ENCODE results near the gene DUS2.
A peak's percentile ranks its signal among the peaks of the same experiment; 100 is the strongest.

The DUS2 gene

DNA sequence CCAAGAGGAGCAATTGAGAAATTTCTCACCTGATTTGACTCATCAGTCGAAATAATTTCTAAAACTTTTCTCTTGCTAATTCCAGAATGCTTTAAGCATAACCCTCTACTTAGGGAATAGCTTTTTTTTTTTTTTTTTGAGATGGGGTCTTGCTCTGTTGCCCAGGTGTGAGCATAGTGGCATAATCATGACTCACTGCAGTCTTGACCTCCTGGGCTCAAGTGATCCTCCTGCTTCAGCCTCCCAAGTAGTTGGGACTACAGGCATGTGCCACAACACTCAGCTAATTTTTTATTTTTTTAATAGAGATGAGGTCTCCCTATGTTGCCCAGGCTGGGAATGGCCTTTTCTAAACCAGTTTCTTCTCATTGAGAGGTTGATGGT lies 48.4 kb downstream of the DUS2 start:
- Histone ChIP-seq H3K9me3 (ENCODE audit: control insufficient read depth, insufficient read depth, low read depth, low read length) (no peaks in the 10 kb centered on the region), H3K36me3 (ENCODE audit: control insufficient read depth in 2 of 2, insufficient read depth in 1 of 2, low read length in 2 of 2) (peaks cover 3 to 80% of the 10 kb centered on the region in 2 experiments; a peak in 2 of 3 replicates), H3K27ac (ENCODE audit: extremely low read depth, low read depth, low read length) (no peak overlapping the region), H3K4me1 (ENCODE audit: control insufficient read depth, insufficient read depth, low read length) (peaks cover 5% of the 10 kb centered on the region; the same call in 1 of the 2 replicates), H3K4me3 (ENCODE audit: low read depth, low read length) (no peak overlapping the region)
- CTCF ChIA-PET, result interaction anchor here (0.7 to 1.4 kb wide), 4 partner anchors 8 to 31 kb away, joined by 3 to 4 read pairs (median 4); no protein-coding TSS in a partner anchor
- POLR2A ChIA-PET, result interaction anchor here (1.2 kb wide), 1 partner anchor 13 kb away, joined by 3 read pairs; no protein-coding TSS in a partner anchor
- TF ChIP-seq ZNF292 (tag by site-specific recombination; IDR thresholded peaks at IDR 0.05; ENCODE audit: borderline replicate concordance, low read depth) (no peak), FEZF1 (tag by site-specific recombination; IDR thresholded peaks at IDR 0.05) (no peak), ZNF121 (tag by site-specific recombination; IDR thresholded peaks at IDR 0.05) (peak; percentile 91)

GRCh38 chr16:68072038-68072695 lies 49.1 kb downstream of the DUS2 start:
- CTCF ChIA-PET, result interaction anchor here (0.7 to 1.4 kb wide), 5 partner anchors 9 to 31 kb away, joined by 3 to 4 read pairs (median 4); no protein-coding TSS in a partner anchor
- H3K4me1 ChIP-seq (ENCODE audit: control insufficient read depth, insufficient read depth, low read length), result peaks cover 5% of the 10 kb centered on the region; the same call in 1 of the 2 replicates
- no peaks in the 10 kb centered on the region for H3K9me3 ChIP-seq (ENCODE audit: control insufficient read depth, insufficient read depth, low read depth, low read length)
- no peak overlapping the region for H3K27ac ChIP-seq (ENCODE audit: extremely low read depth, low read depth, low read length)
- no peak overlapping the region for H3K4me3 ChIP-seq (ENCODE audit: low read depth, low read length)
- H3K36me3 ChIP-seq (ENCODE audit: control insufficient read depth in 2 of 2, insufficient read depth in 1 of 2, low read length in 2 of 2), result peaks cover 7 to 80% of the 10 kb centered on the region in 2 experiments; a peak in 2 of 3 replicates
- TF ChIP-seq, protein P1, sequence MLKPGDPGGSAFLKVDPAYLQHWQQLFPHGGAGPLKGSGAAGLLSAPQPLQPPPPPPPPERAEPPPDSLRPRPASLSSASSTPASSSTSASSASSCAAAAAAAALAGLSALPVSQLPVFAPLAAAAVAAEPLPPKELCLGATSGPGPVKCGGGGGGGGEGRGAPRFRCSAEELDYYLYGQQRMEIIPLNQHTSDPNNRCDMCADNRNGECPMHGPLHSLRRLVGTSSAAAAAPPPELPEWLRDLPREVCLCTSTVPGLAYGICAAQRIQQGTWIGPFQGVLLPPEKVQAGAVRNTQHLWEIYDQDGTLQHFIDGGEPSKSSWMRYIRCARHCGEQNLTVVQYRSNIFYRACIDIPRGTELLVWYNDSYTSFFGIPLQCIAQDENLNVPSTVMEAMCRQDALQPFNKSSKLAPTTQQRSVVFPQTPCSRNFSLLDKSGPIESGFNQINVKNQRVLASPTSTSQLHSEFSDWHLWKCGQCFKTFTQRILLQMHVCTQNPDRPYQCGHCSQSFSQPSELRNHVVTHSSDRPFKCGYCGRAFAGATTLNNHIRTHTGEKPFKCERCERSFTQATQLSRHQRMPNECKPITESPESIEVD (tag by site-specific recombination; IDR thresholded peaks at IDR 0.05), result no peak
- TF ChIP-seq ZNF416 (tag by site-specific recombination; IDR thresholded peaks at IDR 0.05) (no peak), HIC1 (tag by site-specific recombination; IDR thresholded peaks at IDR 0.05) (no peak), ZNF175 (tag by site-specific recombination; IDR thresholded peaks at IDR 0.05) (no peak), ZNF133 (tag by site-specific recombination; IDR thresholded peaks at IDR 0.05) (no peak), KLF8 (tag by site-specific recombination; IDR thresholded peaks at IDR 0.05) (no peak), ZBTB1 (tag by site-specific recombination; IDR thresholded peaks at IDR 0.05) (no peak), ELK4 (IDR thresholded peaks at IDR 0.05; ENCODE audit: borderline replicate concordance, low read depth, low read length) (no peak), ZNF335 (tag by site-specific recombination; conservative IDR thresholded peaks at IDR 0.05) (no peak), ZNF214 (tag by site-specific recombination; IDR thresholded peaks at IDR 0.05; ENCODE audit: borderline replicate concordance) (no peak), SCRT1 (tag by site-specific recombination; IDR thresholded peaks at IDR 0.05; ENCODE audit: borderline replicate concordance) (no peak), ZNF473 (tag by site-specific recombination; IDR thresholded peaks at IDR 0.05) (no peak), ZNF2 (tag by site-specific recombination; IDR thresholded peaks at IDR 0.05) (no peak), ZNF521 (tag by site-specific recombination; IDR thresholded peaks at IDR 0.05) (no peak), ZNF776 (tag by site-specific recombination; IDR thresholded peaks at IDR 0.05; ENCODE audit: borderline replicate concordance) (no peak), ZNF610 (tag by site-specific recombination; IDR thresholded peaks at IDR 0.05; ENCODE audit: borderline replicate concordance) (no peak), ZNF292 (tag by site-specific recombination; IDR thresholded peaks at IDR 0.05; ENCODE audit: borderline replicate concordance, low read depth) (no peak), IKZF3 (tag by site-specific recombination; IDR thresholded peaks at IDR 0.05) (no peak), ZNF76 (tag by site-specific recombination; IDR thresholded peaks at IDR 0.05; ENCODE audit: borderline replicate concordance, low read depth) (no peak), ZNF121 (tag by site-specific recombination; IDR thresholded peaks at IDR 0.05) (no peak)
- POLR2A ChIA-PET, result interaction anchor here (0.7 to 1.2 kb wide), 2 partner anchors 12 to 60 kb away, joined by 3 read pairs; no protein-coding TSS in a partner anchor
